GM12878 (cell line): ENCODE data around the gene PACS2. TPM values are rescaled to one million over a fixed set of nuclear protein-coding genes. Genes with fewer than 3 reads are reported as not detected.

Source experiments
- ATAC-seq: fragments of 200-7000 bp; cut with Tn5 transposase; 3 replicates; pipeline ENCODE4 v1.9.1; 2020; ENCODE audit warnings: mild to moderate bottlenecking, moderate library complexity
- BruUV-seq: library from RNA; stranded (reverse); fragments of 400-500 nt; replicated peaks from 2 replicates; lab custom pipeline; 2021; lab: Mats Ljungman, UMichigan
- CTCF ChIA-PET: fragments of 300-600 bp; sonication (Branson Sonifier 250); formaldehyde crosslinking; extraction: SDS; loops from one replicate; lab custom pipeline; 2021; ENCODE audit warnings: inconsistent platforms; lab: Yijun Ruan, JAX
- POLR2A ChIA-PET: fragments of 350-600 bp; formaldehyde crosslinking; extraction: SDS; loops from one replicate; lab custom pipeline; 2021; ENCODE audit warnings: inconsistent platforms; lab: Charles Lee
- RAD21 ChIA-PET: fragments of 300-600 bp; sonication (Branson Sonifier 250); formaldehyde crosslinking; loops from one replicate; lab custom pipeline; 2023; ENCODE audit warnings: antibody characterized with exemption; ENCODE audit not compliant: unreplicated experiment; lab: Charles Lee
- SMC1A ChIA-PET: fragments of 300-600 bp; sonication (Branson Sonifier 250); formaldehyde crosslinking; loops from one replicate; lab custom pipeline; 2023; ENCODE audit not compliant: unreplicated experiment, uncharacterized antibody; lab: Charles Lee
- DNase-seq: peaks from one replicate; pipeline ENCODE4 v3.0.0-alpha.2; 2011; ENCODE audit warnings: low read depth, low spot score
- FAIRE-seq: peaks from 3 replicates; lab custom pipeline; 2011; peaks lifted over from hg19 to GRCh38; lab: Jason Lieb, UNC
- H2AFZ ChIP-seq: 2 replicates; pipeline ENCODE4 v1.6.0; 2011; ENCODE audit warnings: low read depth, low read length, control low read depth; ENCODE audit not compliant: control insufficient read depth
- H3K27ac ChIP-seq: 2 replicates; pipeline ENCODE4 v1.5.1; 2011; ENCODE audit warnings: control low read depth; ENCODE audit not compliant: control insufficient read depth, insufficient read depth
- H3K27me3 ChIP-seq, 2 experiments: replicated peaks in 1 of 2; 2 replicates each; pipeline versions ENCODE4 v1.6.0 to v1.6.1; 2011; ENCODE audit warnings: low read length in 1 of 2; ENCODE audit not compliant: control insufficient read depth in 2 of 2, insufficient read depth in 2 of 2
- H3K36me3 ChIP-seq, 2 experiments: 2 replicates each; pipeline ENCODE4 v1.5.1; 2011; ENCODE audit warnings: low read length in 1 of 2; ENCODE audit not compliant: control insufficient read depth in 2 of 2, insufficient read depth in 2 of 2
- H3K4me1 ChIP-seq: 2 replicates; pipeline ENCODE4 v1.6.1; 2011; ENCODE audit warnings: mild to moderate bottlenecking, low read length, moderate library complexity, mixed read lengths; ENCODE audit not compliant: control insufficient read depth, insufficient read depth
- H3K4me2 ChIP-seq: 2 replicates; pipeline ENCODE4 v1.6.0; 2011; ENCODE audit warnings: control low read depth; ENCODE audit not compliant: control insufficient read depth, insufficient read depth
- H3K4me3 ChIP-seq: fragments of 200-600 bp; sonication (generic); 2 replicates; pipeline ENCODE4 v1.5.1; 2016
- H3K79me2 ChIP-seq: 2 replicates; pipeline ENCODE4 v1.6.0; 2011; ENCODE audit warnings: low read length; ENCODE audit not compliant: control insufficient read depth, insufficient read depth
- H3K9ac ChIP-seq: 2 replicates; pipeline ENCODE4 v1.8.0; 2011; ENCODE audit warnings: low read length, control low read depth, mixed read lengths; ENCODE audit not compliant: control insufficient read depth, insufficient read depth
- H3K9me3 ChIP-seq: replicated peaks from 3 replicates; pipeline ENCODE4 v1.5.1; 2011; ENCODE audit warnings: mild to moderate bottlenecking, low read length; ENCODE audit not compliant: control insufficient read depth, insufficient read depth
- H4K20me1 ChIP-seq: 2 replicates; pipeline ENCODE4 v1.6.0; 2011; ENCODE audit not compliant: control insufficient read depth, insufficient read depth
- BMI1 ChIP-seq: fragments of 450-650 bp; IDR thresholded peaks from 2 replicates; pipeline ENCODE4 v1.6.1; 2016; ENCODE audit warnings: mild to moderate bottlenecking, moderate library complexity, borderline replicate concordance
- MTA2 ChIP-seq: fragments of 450-650 bp; IDR thresholded peaks from 2 replicates; pipeline ENCODE4 v1.6.1; 2016; ENCODE audit warnings: low read depth, mild to moderate bottlenecking, moderate library complexity
- WGBS: methylation state at CpG from one replicate; pipeline ENCODE4 v1.1.6; 2016; ENCODE audit warnings: low lambda C conversion rate; ENCODE audit not compliant: insufficient replicate concordance, insufficient coverage; ENCODE audit errors: missing lambda C conversion rate; 5-methylcytosine and 5-hydroxymethylcytosine counted together
- in situ Hi-C: fragments of 300-500 bp; cut with MboI; formaldehyde crosslinking; loops from 9 replicates; pipeline ENCODE4 v1.14.3; 2018; ENCODE audit warnings: mixed read lengths
- intact Hi-C: fragments of 100-400 bp; cut with micrococcal nuclease; formaldehyde crosslinking; loops from one replicate; pipeline ENCODE4 v1.14.2; 2022; ENCODE audit not compliant: unreplicated experiment
- polyA plus RNA-seq, 11 experiments: library from polyadenylated mRNA; depleted of rRNA in 4 of 11; unstranded in 6 of 11; stranded (reverse) in 5 of 11; fragments of >200 nt; fragmentation: Nextera tagmentation in 4 of 11; fragmentation: Illumina TruSeq in 1 of 11; extraction: Ambion mirVana in 4 of 11; extraction: Trizol in 1 of 11; gene quantifications; 1 replicate in 1 of 11; 2 replicates in 10 of 11; pipeline versions ENCODE4 v1.2.1 to v1.2.3, GENCODE V29; 2011 to 2016; ENCODE audit warnings: inconsistent platforms in 2 of 11, missing spikeins in 2 of 11, low read depth in 1 of 11
- total RNA-seq, 4 experiments: library from RNA; depleted of rRNA in 3 of 4; stranded (reverse); fragments of >200 nt in 3 of 4; fragmentation: Illumina TruSeq in 1 of 4; extraction: Trizol in 1 of 4; gene quantifications; 2 replicates each; pipeline versions ENCODE4 v1.2.1 to v1.2.3, GENCODE V29; 2013 to 2021
- TF ChIP-seq, protein P1 (sequence below): IDR thresholded peaks from 2 replicates; pipeline ENCODE4 v1.6.1; 2011; ENCODE audit warnings: borderline replicate concordance, low read depth, mild to moderate bottlenecking, moderate library complexity, low read length; ENCODE audit not compliant: insufficient read depth, poor library complexity, severe bottlenecking

Gene PACS2
- total and polyA plus RNA-seq, 10 of the 15 experiments (the other 5 are each of a cell fraction or from before 2014, with no cell fraction given), result 0.21 to 37.3 (median 9.4) TPM

DNA sequence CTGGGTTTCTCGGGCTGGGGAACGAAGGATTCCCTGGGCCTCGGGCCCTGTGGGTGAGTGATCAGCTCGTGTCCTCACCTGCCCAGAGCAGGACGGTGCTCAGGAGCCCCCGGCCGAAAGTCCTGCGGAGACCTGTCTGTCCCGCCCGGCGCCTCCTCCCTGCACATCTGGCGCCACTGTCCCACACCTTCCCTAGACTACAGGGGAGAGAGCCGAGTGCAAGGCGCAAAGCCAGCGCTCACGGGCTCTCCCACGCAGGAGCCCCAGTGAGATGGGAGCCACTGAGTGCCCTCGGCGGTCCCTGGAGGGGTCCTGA is 70.7 kb downstream of the PACS2 start:
- H2AFZ ChIP-seq, result no peak overlapping the region
- intact Hi-C loops (no loop called here), in situ Hi-C loops (no loop called here)
- ChIA-PET CTCF (no interaction called here), RAD21 (no interaction called here), POLR2A (no interaction called here), SMC1A (no interaction called here)
- H3K9ac ChIP-seq, result no peak overlapping the region
- no peaks in the 10 kb centered on the region for H4K20me1 ChIP-seq
- ATAC-seq (no peak), FAIRE-seq (no peak), DNase-seq (no peak)
- H3K36me3 ChIP-seq, result no peaks in the 10 kb centered on the region; a peak in 1 of 4 replicates
- no peak overlapping the region for H3K4me2 ChIP-seq
- no peak overlapping the region for H3K4me3 ChIP-seq
- no peaks in the 10 kb centered on the region for H3K79me2 ChIP-seq
- H3K27ac ChIP-seq, result no peak overlapping the region
- BruUV-seq, result no TSS peak
- no peaks in the 10 kb centered on the region for H3K4me1 ChIP-seq
- no peaks in the 10 kb centered on the region for H3K27me3 ChIP-seq
- WGBS, result 84% methylated on average over 11 of the region's 19 CpGs
- H3K9me3 ChIP-seq, result no peaks in the 10 kb centered on the region
- TF ChIP-seq BMI1, result no peak
- TF ChIP-seq, protein P1, sequence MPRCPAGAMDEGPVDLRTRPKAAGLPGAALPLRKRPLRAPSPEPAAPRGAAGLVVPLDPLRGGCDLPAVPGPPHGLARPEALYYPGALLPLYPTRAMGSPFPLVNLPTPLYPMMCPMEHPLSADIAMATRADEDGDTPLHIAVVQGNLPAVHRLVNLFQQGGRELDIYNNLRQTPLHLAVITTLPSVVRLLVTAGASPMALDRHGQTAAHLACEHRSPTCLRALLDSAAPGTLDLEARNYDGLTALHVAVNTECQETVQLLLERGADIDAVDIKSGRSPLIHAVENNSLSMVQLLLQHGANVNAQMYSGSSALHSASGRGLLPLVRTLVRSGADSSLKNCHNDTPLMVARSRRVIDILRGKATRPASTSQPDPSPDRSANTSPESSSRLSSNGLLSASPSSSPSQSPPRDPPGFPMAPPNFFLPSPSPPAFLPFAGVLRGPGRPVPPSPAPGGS, result no peak

DNA sequence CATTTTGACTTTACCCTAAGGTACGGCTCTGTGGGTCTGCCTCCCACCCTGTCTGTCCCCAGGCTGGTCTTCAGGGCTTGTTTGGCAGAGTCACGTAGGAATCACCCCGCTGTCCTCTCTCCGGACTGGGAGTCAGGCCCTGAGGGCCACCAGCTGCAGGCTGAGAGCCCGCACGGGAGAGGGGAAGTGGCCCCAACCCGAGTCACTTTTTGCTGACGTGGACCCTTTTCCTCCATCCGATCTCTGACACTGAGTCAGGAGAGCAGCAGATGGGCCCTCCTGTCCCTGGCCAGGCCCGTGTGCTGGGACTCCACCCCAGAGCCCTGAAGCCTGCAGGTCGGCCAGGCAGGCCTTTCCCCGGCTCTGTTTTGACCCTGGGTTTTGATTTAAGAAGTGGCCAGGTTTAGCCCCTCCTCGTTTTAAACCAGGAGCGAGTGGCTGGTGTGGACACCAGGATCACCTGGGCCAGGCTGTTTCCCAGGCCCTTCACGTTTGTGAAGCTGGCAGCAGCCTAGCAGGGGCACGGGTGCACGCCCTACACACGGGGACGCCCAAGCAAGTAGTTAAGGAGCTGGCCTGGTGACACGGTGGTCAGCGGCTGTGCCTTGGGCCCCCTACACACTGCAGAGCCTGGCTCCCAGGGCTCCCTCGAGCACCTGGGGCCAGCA is 71.3 kb downstream of the PACS2 start:
- no peak overlapping the region for H3K9ac ChIP-seq
- POLR2A ChIA-PET, result no interaction called here
- TF ChIP-seq MTA2, result no peak
- TF ChIP-seq, all 136 proteins: peak for 0
- Histone ChIP-seq H3K36me3 (no peaks in the 10 kb centered on the region; a peak in 1 of 4 replicates), H3K27ac (no peak overlapping the region), H3K4me2 (no peak overlapping the region), H3K79me2 (no peaks in the 10 kb centered on the region), H2AFZ (no peak overlapping the region), H4K20me1 (no peaks in the 10 kb centered on the region), H3K9me3 (no peaks in the 10 kb centered on the region), H3K27me3 (no peaks in the 10 kb centered on the region), H3K4me1 (no peaks in the 10 kb centered on the region), H3K4me3 (no peak overlapping the region)
- in situ Hi-C loops, result no loop called here
- ATAC-seq (no peak), DNase-seq (no peak), FAIRE-seq (no peak)
- BruUV-seq, result no TSS peak
- ChIA-PET SMC1A (no interaction called here), CTCF (no interaction called here), RAD21 (no interaction called here)
- intact Hi-C loops, result no loop called here
- WGBS, result 78% methylated on average over 22 of the region's 22 CpGs
